AG08396 (cell line): ENCODE measurements around the gene IL1RAPL2.

ENCODE experiments used
- DNase-seq: peaks from one replicate; pipeline ENCODE4 v3.0.0; 2012; ENCODE audit warnings: low spot score, mixed read lengths

Gene IL1RAPL2

GRCh38 chrX:105267167-105267566 is 701.2 kb downstream of the IL1RAPL2 start:
- no peak for DNase-seq

GRCh38 chrX:105269386-105269785 is 703.4 kb downstream of the IL1RAPL2 start:
- DNase-seq = no peak

GRCh38 chrX:105273326-105273725 is 707.3 kb downstream of the IL1RAPL2 start:
- no peak for DNase-seq

GRCh38 chrX:105274091-105274490 is 708.1 kb downstream of the IL1RAPL2 start:
- no peak for DNase-seq

DNA sequence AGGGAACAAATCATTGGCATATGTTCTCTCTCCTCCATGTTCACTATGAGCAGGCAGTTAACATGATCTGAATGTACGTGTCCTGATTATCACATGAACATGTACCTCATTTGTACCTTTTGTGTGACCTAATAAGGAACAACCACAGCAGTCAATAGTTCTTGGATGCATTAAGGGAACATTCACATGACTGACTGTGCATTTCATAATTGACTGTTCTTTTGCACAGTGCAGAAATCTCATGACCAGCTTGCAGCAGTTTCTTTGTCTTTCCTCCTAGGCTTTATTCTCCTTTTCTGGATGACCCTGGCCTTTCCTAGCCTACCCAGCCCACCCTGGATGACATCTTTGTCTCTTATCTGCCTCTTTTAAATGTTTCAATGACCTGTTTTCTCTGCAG is 711.1 kb downstream of the IL1RAPL2 start:
- no peak for DNase-seq

- no peak for DNase-seq
Observed at GRCh38 chrX:105282077-105282476, 716.1 kb downstream of the IL1RAPL2 start.

DNA sequence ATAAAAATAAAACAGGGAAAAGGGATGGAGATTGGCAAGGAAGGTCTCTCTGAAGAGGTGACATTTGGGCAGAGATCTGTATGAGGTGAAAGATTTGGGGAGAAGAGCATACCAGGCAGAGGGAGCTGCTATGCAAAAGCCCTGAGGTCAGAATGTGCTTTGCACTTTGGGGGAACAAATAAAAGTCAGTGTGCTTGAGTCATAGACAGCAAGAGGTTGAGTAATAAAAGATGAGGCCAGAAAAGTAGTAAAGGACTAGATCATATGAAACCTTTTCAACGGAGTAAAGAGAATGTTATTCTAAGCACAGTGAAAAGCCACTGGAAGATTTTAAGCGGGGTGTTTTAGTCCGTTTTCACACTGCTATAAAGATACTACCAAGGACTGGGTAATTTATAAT is 731.0 kb downstream of the IL1RAPL2 start:
- no peak for DNase-seq

- DNase-seq = no peak
Observed at GRCh38 chrX:105299286-105299685, 733.3 kb downstream of the IL1RAPL2 start.

DNA sequence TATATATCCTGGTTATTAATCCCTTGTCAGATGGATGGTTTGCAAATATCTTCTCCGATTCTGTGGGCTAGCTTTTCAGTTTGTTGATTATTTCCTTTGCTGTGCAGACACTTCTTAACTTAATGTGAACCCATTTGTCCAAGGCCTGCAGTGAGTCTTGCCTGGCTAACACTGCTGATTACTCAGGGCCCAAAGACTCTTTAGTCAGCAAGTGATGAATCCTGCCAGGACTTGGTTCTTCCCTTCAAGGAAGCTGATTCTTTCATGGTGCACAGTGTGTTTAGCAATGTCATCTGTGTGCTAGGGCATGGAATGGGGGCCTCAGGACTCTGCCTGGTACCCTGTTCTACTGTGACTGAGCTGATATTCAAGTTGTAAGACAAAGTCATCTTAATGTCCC is 736.2 kb downstream of the IL1RAPL2 start:
- DNase-seq = no peak

- DNase-seq = no peak
Observed at GRCh38 chrX:105307762-105308161, 741.8 kb downstream of the IL1RAPL2 start.

- no peak for DNase-seq
Observed at GRCh38 chrX:105313596-105313995, 747.6 kb downstream of the IL1RAPL2 start.

- DNase-seq = no peak
Observed at GRCh38 chrX:105314458-105314857, 748.5 kb downstream of the IL1RAPL2 start.

GRCh38 chrX:105315248-105315647 is 749.2 kb downstream of the IL1RAPL2 start:
- DNase-seq = no peak

DNA sequence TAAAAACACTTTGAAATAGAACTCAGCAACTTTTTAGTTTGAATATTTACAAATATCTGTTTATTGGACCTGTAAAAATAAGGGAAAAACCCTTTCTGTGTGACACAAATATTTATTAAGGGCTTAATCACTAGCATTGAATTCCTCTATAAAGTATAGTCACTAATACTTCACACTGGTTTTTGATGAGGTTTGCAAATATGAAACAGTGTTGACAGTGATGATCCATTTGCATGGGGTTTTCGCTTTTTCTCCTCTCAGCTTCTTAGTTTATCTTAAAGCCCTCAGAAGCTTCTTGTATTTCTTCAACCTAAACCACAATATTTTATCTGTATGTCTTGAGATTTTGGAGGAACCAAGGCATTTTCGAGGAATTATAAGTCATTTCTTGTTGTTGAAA is 751.1 kb downstream of the IL1RAPL2 start:
- no peak for DNase-seq

GRCh38 chrX:105323928-105324327 is 757.9 kb downstream of the IL1RAPL2 start:
- no peak for DNase-seq

- DNase-seq = no peak
Observed at GRCh38 chrX:105328773-105329172, 762.8 kb downstream of the IL1RAPL2 start.

- no peak for DNase-seq
Observed at GRCh38 chrX:105331244-105331643, 765.2 kb downstream of the IL1RAPL2 start.

- no peak for DNase-seq
Observed at GRCh38 chrX:105347373-105347772, 781.4 kb downstream of the IL1RAPL2 start.

DNA sequence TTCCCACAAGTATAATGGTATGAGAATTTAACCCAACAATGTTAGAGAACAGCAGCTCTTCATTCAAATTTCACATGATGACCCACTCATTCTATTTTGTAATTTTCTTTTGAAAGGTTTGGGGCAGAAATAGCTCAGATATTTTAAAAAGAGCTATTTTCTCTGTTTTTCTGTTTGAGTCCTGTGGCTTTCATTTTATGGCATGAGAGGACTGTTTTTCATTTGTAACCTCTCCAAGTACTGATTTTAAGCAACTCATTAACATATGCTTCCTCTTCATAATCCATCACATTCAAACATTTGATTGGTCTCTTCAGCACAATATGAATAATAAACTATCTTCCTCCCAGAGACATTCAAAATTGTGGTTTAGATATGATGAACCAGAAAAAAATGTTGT is 783.5 kb downstream of the IL1RAPL2 start:
- no peak for DNase-seq

DNA sequence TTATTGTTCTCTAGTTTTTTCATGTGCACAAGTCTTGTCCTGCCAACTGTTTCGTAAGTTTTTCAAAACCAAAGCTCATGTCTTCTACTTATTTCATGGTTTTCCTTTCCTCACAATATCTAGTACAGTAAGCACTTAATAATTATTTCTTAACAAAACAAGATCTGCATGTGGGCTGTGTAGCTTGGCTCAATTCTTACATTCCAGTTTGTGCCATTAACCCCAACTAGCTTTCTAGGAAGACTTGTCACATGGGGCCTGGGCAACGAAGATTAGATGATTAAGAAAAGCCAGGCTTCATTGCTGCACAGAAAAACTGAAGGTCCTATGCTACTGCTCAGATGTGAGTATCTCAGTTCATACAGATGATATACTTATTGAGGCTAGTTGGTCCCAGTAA is 809.8 kb downstream of the IL1RAPL2 start:
- no peak for DNase-seq

DNA sequence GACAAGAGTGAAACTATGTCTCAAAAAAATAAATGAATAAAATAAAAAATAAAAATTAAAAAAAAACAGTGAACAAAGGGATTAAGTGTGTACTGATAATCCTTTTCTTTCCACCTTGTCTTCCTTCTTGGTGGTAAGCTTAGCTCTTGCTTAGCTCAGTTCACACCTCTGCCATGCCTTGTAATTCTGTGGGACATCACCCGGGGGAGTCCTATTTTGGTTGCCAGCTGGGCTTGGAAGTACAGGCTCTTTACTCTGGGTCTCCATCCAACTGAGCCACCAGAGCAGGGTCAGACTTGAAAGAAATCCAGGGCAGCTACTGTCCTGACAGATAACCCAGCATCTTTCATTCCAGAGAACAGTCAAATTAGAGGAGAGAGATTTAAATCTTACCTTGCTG is 858.7 kb downstream of the IL1RAPL2 start:
- no peak for DNase-seq

GRCh38 chrX:105451401-105451800 is 885.4 kb downstream of the IL1RAPL2 start:
- DNase-seq = no peak

GRCh38 chrX:105458846-105459245 is 892.8 kb downstream of the IL1RAPL2 start:
- no peak for DNase-seq

GRCh38 chrX:105460376-105460775 is 894.4 kb downstream of the IL1RAPL2 start:
- no peak for DNase-seq

GRCh38 chrX:105461016-105461415 is 895.0 kb downstream of the IL1RAPL2 start:
- no peak for DNase-seq
